Endothelial cell of umbilical vein (primary cell): ENCODE data around the gene CREG1.

Experiments
- EZH2 ChIP-seq: IDR thresholded peaks from 2 replicates; pipeline ENCODE4 v1.6.1; 2012; ENCODE audit warnings: borderline replicate concordance, low read depth, mild to moderate bottlenecking, moderate library complexity, low read length, inconsistent platforms; ENCODE audit not compliant: severe bottlenecking
- FOS ChIP-seq: IDR thresholded peaks from 2 replicates; pipeline ENCODE4 v1.6.1; 2011; ENCODE audit warnings: mild to moderate bottlenecking, low read length, moderate library complexity, borderline replicate concordance; ENCODE audit not compliant: insufficient read depth
- JUN ChIP-seq: IDR thresholded peaks from 2 replicates; pipeline ENCODE4 v1.6.1; 2011; ENCODE audit warnings: borderline replicate concordance, low read depth; ENCODE audit not compliant: insufficient read length, insufficient read depth
- MYC ChIP-seq: IDR thresholded peaks from one replicate; pipeline ENCODE4 v1.6.1; 2011; ENCODE audit warnings: mild to moderate bottlenecking, low read depth, low read length
- POLR2A ChIP-seq: IDR thresholded peaks from 2 replicates; pipeline ENCODE4 v1.6.1; 2012; ENCODE audit warnings: low read depth, mild to moderate bottlenecking, control low read depth, low read length
- POLR2AphosphoS5 ChIP-seq: IDR thresholded peaks from 2 replicates; pipeline ENCODE4 v1.6.1; 2012; ENCODE audit warnings: low read depth, mild to moderate bottlenecking, control low read depth, low read length, moderate library complexity; ENCODE audit not compliant: insufficient read depth
- TF ChIP-seq, protein P1 (sequence below): IDR thresholded peaks from 2 replicates; pipeline ENCODE4 v1.6.1; 2011; ENCODE audit not compliant: insufficient read depth, insufficient read length
- TF ChIP-seq, protein P2 (sequence below), 2 donors: IDR thresholded peaks; 1 replicate in 1 of 2; 2 replicates in 1 of 2; pipeline ENCODE4 v1.5.1; 2011; ENCODE audit warnings: low read length in 2 of 2, mild to moderate bottlenecking in 2 of 2, moderate library complexity in 2 of 2, control low read depth in 1 of 2, inconsistent platforms in 1 of 2, low read depth in 1 of 2; ENCODE audit not compliant: insufficient read depth in 1 of 2; ENCODE audit errors: extremely low read depth in 1 of 2

DNA sequence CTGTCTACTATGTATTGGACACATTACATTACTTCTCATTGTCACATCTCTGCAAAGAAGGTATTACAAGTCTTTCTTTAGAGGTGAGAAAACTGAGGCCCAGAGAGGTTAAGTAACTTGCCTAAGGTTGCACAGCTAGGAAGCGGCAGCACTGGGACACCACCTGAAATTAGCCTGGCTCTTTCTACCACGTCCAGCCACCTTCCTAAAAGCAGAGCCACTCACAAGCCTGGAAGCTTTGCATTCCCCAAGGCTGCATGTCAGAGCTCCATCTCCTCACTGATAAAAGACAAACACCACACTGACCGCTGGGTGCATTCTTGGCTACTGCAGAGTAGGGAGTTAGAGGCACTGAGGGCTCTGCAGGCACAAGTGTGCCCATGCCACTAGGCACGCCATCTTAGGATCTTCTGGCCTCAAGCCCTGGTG is 37.7 kb downstream of the CREG1 start:
- TF ChIP-seq POLR2A (no peak), POLR2AphosphoS5 (no peak), MYC (no peak), JUN (no peak), EZH2 (no peak), FOS (no peak)
- TF ChIP-seq, protein P1, sequence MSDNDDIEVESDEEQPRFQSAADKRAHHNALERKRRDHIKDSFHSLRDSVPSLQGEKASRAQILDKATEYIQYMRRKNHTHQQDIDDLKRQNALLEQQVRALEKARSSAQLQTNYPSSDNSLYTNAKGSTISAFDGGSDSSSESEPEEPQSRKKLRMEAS: no peak
- TF ChIP-seq, protein P2, sequence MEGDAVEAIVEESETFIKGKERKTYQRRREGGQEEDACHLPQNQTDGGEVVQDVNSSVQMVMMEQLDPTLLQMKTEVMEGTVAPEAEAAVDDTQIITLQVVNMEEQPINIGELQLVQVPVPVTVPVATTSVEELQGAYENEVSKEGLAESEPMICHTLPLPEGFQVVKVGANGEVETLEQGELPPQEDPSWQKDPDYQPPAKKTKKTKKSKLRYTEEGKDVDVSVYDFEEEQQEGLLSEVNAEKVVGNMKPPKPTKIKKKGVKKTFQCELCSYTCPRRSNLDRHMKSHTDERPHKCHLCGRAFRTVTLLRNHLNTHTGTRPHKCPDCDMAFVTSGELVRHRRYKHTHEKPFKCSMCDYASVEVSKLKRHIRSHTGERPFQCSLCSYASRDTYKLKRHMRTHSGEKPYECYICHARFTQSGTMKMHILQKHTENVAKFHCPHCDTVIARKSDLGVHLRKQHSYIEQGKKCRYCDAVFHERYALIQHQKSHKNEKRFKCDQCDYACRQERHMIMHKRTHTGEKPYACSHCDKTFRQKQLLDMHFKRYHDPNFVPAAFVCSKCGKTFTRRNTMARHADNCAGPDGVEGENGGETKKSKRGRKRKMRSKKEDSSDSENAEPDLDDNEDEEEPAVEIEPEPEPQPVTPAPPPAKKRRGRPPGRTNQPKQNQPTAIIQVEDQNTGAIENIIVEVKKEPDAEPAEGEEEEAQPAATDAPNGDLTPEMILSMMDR (IDR thresholded peaks at IDR 0.05; ENCODE audit: extremely low read depth in 1 of 2, insufficient read depth in 1 of 2, low read depth in 1 of 2, low read length in 2 of 2): no peak
